ENCODE measurements around the gene CLRN2.
"Not testable (repeated sequence)": the region's sequence is repeated elsewhere in the genome, so short reads cannot be mapped to it uniquely, and the experiment has no call there.

CLRN2 gene

DNA sequence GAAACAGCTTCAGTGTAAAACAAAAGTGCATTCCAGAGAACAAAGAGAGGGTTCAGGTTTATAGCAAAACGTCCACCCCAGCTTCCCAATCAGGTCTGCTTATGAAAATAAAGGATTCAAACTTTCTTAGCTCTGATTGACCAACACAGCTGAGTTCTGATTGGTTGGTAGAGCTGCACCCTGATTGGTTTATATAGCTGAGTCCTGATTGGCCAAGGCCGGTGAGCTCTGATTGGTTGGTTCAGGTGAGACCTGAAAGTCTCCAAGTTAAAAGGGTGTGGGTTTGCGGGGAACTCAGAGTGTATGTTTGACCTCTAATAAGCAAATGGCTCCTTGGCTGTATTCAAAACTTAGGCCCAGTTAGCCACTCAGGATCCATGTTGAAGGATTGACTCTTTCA lies 20.9 kb downstream of the CLRN2 start:
- Histone ChIP-seq H4K20me1 (ENCODE audit: insufficient read depth) (no peaks in the 10 kb centered on the region), H3K36me3 (ENCODE audit: insufficient read depth) (no peaks in the 10 kb centered on the region), H3K27ac (peak overlapping the region; percentile 91), H3K4me3 (IDR thresholded peaks at IDR 0.05; ENCODE audit: insufficient read depth, low read depth, low read length) (no peak overlapping the region), H3K9ac (peak overlapping the region; percentile 70; the same call in 1 of the 2 replicates), H3K4me2 (peak overlapping the region; percentile 79), H3K27me3 (ENCODE audit: insufficient read depth, low read depth) (no peaks in the 10 kb centered on the region), H3K79me2 (ENCODE audit: insufficient read depth, low read depth) (no peaks in the 10 kb centered on the region), H2AFZ (ENCODE audit: low read depth) (peak overlapping the region; percentile 66), H3K4me1 (ENCODE audit: low read depth, poor library complexity, severe bottlenecking) (peaks cover 48% of the 10 kb centered on the region)
- TF ChIP-seq, protein P1, sequence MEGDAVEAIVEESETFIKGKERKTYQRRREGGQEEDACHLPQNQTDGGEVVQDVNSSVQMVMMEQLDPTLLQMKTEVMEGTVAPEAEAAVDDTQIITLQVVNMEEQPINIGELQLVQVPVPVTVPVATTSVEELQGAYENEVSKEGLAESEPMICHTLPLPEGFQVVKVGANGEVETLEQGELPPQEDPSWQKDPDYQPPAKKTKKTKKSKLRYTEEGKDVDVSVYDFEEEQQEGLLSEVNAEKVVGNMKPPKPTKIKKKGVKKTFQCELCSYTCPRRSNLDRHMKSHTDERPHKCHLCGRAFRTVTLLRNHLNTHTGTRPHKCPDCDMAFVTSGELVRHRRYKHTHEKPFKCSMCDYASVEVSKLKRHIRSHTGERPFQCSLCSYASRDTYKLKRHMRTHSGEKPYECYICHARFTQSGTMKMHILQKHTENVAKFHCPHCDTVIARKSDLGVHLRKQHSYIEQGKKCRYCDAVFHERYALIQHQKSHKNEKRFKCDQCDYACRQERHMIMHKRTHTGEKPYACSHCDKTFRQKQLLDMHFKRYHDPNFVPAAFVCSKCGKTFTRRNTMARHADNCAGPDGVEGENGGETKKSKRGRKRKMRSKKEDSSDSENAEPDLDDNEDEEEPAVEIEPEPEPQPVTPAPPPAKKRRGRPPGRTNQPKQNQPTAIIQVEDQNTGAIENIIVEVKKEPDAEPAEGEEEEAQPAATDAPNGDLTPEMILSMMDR (conservative IDR thresholded peaks at IDR 0.05; ENCODE audit: low read depth, low read length): no peak

DNA sequence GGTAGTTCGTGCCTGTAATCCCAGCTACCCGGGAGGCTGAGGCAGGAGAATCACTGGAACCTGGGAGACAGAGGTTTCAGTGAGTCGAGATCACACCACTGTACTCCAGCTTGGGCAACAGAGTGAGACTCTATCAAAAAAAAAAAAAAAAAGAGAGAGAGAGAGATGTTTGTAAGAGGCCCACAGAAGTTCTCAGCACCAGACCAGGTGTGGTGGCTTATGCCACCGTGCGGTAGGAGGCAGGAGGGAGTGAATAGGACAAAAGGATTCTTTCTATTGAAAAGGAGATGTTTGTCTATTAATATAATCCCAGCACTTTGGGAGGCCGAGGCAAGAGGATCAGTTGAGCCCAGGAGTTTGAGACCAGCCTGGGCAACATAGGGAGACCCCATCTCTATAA lies 22.1 kb downstream of the CLRN2 start:
- H4K20me1 ChIP-seq (ENCODE audit: insufficient read depth); H3K27me3 ChIP-seq (ENCODE audit: insufficient read depth, low read depth); H3K4me3 ChIP-seq (IDR thresholded peaks at IDR 0.05; ENCODE audit: insufficient read depth, low read depth, low read length): not testable (repeated sequence)

DNA sequence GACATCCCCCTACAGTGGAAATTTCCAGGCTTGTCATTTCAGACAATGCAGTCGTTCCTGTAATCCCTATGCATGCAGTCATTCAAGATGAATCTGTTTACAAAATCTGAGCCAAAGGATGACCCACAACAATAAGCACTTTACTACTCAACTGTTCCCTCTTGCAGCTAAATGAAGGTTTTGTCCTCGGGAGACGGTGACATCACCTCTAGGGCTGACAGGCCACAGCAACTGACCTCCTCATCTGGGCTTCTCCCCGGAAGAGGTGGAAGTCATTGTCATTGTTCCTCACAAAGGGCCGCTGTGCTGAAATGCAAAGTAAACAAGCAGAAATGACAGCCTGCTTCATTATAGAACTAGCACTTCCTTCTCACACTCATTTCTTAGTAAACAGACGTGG lies 29.2 kb downstream of the CLRN2 start:
- Histone ChIP-seq H3K9ac (no peak overlapping the region), H3K4me2 (no peak overlapping the region), H3K4me1 (ENCODE audit: low read depth, poor library complexity, severe bottlenecking) (no peaks in the 10 kb centered on the region), H4K20me1 (ENCODE audit: insufficient read depth) (no peaks in the 10 kb centered on the region), H3K27ac (no peak overlapping the region), H2AFZ (ENCODE audit: low read depth) (no peak overlapping the region), H3K4me3 (IDR thresholded peaks at IDR 0.05; ENCODE audit: insufficient read depth, low read depth, low read length) (no peak overlapping the region), H3K27me3 (ENCODE audit: insufficient read depth, low read depth) (no peaks in the 10 kb centered on the region), H3K79me2 (ENCODE audit: insufficient read depth, low read depth) (no peaks in the 10 kb centered on the region), H3K36me3 (ENCODE audit: insufficient read depth) (no peaks in the 10 kb centered on the region)
- TF ChIP-seq, protein P1 (conservative IDR thresholded peaks at IDR 0.05; ENCODE audit: low read depth, low read length): no peak

More for the DNA sequence above, 22.1 kb downstream of the CLRN2 start:
- H3K36me3 ChIP-seq (ENCODE audit: insufficient read depth); H3K9ac ChIP-seq; H3K4me2 ChIP-seq; H3K79me2 ChIP-seq (ENCODE audit: insufficient read depth, low read depth); H2AFZ ChIP-seq (ENCODE audit: low read depth); H3K27ac ChIP-seq: not testable (repeated sequence)
- H3K4me1 ChIP-seq (ENCODE audit: low read depth, poor library complexity, severe bottlenecking): peaks cover 36% of the 10 kb centered on the region

DNA sequence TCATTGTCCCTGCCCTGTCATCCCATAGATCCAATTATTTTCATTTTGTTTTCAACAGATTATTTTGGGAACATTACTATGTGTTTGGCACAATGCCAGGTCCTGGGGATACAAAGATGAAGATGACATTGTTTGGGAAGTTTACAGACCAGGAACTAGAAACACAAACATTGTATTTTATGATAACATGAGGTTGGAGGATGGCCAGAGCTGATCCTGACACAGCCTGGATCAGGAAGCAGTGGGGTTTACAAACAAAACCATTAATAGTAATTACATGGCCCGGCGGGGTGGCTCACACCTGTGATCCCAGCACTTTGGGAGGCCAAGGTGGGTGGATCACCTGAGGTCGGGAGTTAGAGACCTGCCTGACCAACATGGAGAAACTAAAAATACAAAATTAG lies 29.9 kb downstream of the CLRN2 start:
- H3K4me2 ChIP-seq: no peak overlapping the region
- H3K79me2 ChIP-seq (ENCODE audit: insufficient read depth, low read depth): no peaks in the 10 kb centered on the region
- H4K20me1 ChIP-seq (ENCODE audit: insufficient read depth): no peaks in the 10 kb centered on the region
- H2AFZ ChIP-seq (ENCODE audit: low read depth): no peak overlapping the region
- no peaks in the 10 kb centered on the region for H3K36me3 ChIP-seq (ENCODE audit: insufficient read depth)
- no peak overlapping the region for H3K27ac ChIP-seq
- no peak overlapping the region for H3K9ac ChIP-seq
- H3K27me3 ChIP-seq (ENCODE audit: insufficient read depth, low read depth): no peaks in the 10 kb centered on the region
- TF ChIP-seq, protein P1 (conservative IDR thresholded peaks at IDR 0.05; ENCODE audit: low read depth, low read length): no peak
- peaks cover 2% of the 10 kb centered on the region for H3K4me1 ChIP-seq (ENCODE audit: low read depth, poor library complexity, severe bottlenecking)
- no peak overlapping the region for H3K4me3 ChIP-seq (IDR thresholded peaks at IDR 0.05; ENCODE audit: insufficient read depth, low read depth, low read length)

DNA sequence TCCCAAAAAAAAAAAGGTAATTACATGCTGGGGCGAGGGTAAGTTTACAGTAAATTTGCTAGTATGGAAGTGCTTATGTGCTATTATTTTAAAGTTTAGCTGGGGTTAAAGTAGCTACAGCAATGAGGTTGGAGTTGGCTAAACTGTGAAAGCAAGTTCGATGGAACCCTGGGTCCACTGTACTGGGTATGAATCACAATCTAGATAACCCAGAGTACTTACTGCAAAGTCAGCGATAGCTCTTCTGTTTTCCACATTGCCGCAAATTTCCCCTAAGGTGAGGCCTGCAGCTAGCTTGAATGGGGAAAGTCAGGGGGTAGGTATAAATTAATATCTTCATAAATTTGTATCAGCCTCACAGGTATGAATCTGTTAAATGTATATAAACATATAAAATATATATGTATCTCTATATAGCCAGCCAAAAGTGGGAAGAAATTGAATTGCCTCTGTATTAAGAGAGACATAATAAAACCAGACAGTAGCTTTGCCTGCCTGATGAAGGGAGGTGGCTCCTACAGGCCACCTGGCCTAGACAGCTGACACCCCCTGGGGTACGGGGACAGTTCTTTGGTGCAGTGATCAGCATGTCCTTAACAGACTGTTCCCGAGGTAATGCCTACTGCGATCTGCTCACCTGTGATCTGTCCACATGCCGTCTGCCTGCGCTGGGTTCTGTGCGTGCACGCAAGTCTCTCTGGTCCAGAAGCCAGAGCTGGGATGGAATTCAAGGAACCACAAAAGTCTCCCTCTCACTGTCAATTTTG lies 30.6 kb downstream of the CLRN2 start:
- Histone ChIP-seq H3K27me3 (ENCODE audit: insufficient read depth, low read depth) (no peaks in the 10 kb centered on the region), H3K4me3 (IDR thresholded peaks at IDR 0.05; ENCODE audit: insufficient read depth, low read depth, low read length) (no peak overlapping the region), H3K4me2 (no peak overlapping the region), H3K79me2 (ENCODE audit: insufficient read depth, low read depth) (no peaks in the 10 kb centered on the region), H3K36me3 (ENCODE audit: insufficient read depth) (no peaks in the 10 kb centered on the region), H3K9ac (no peak overlapping the region), H3K4me1 (ENCODE audit: low read depth, poor library complexity, severe bottlenecking) (peaks cover 10% of the 10 kb centered on the region), H3K27ac (no peak overlapping the region), H2AFZ (ENCODE audit: low read depth) (no peak overlapping the region), H4K20me1 (ENCODE audit: insufficient read depth) (no peaks in the 10 kb centered on the region)
- TF ChIP-seq, protein P1 (conservative IDR thresholded peaks at IDR 0.05; ENCODE audit: low read depth, low read length): no peak

Measured in KMS-11 (cell line).